Gastroesophageal sphincter (tissue), 4 donors: ENCODE data around the gene OR51F2. TPM values are rescaled to one million over a fixed set of nuclear protein-coding genes. Genes with fewer than 3 reads are reported as not detected.
"Not testable (repeated sequence)": the region's sequence is repeated elsewhere in the genome, so short reads cannot be mapped to it uniquely, and the experiment has no call there.

Experiments used
- ATAC-seq: fragments of 150-250 bp; one replicate; pipeline ENCODE4 v1.9.1; 2016; ENCODE audit warnings: mild to moderate bottlenecking, moderate library complexity
- H3K27ac ChIP-seq, 4 donors: fragments of 200-600 bp; sonication (generic) in 3 of 4; 1 replicate in 3 of 4; 2 replicates in 1 of 4; pipeline ENCODE4 v1.5.1; 2016 to 2019
- H3K27me3 ChIP-seq: fragments of 200-600 bp; sonication (generic); one replicate; pipeline ENCODE4 v1.5.1; 2019
- H3K36me3 ChIP-seq, 2 donors: fragments of 200-600 bp; sonication (generic); one replicate each; pipeline ENCODE4 v1.5.1; 2019; ENCODE audit warnings: control low read depth in 1 of 2
- H3K4me1 ChIP-seq, 3 donors: fragments of 200-600 bp; sonication (generic); 1 replicate in 2 of 3; 2 replicates in 1 of 3; pipeline ENCODE4 v1.5.1; 2016 to 2019; ENCODE audit warnings: control low read depth in 2 of 3
- H3K4me3 ChIP-seq, 2 donors: fragments of 200-600 bp; sonication (generic); one replicate each; pipeline ENCODE4 v1.5.1; 2019; ENCODE audit warnings: mild to moderate bottlenecking in 1 of 2, moderate library complexity in 1 of 2
- H3K9me3 ChIP-seq, 3 donors: fragments of 200-600 bp; sonication (generic); one replicate each; pipeline ENCODE4 v1.5.1; 2017 to 2019; ENCODE audit warnings: control low read depth in 2 of 3
- CTCF ChIP-seq, 4 experiments: fragments of 200-600 bp in 2 of 4; fragments of 450-650 bp in 2 of 4; sonication (generic) in 1 of 4; IDR thresholded peaks; one replicate each; pipeline ENCODE4 v1.5.1; 2017 to 2019; ENCODE audit warnings: antibody characterized with exemption in 4 of 4, mild to moderate bottlenecking in 2 of 4, moderate library complexity in 2 of 4
- EP300 ChIP-seq: sonication (generic); formaldehyde crosslinking; IDR thresholded peaks from one replicate; pipeline ENCODE4 v1.6.1; 2017; ENCODE audit warnings: antibody characterized with exemption, mild to moderate bottlenecking
- POLR2A ChIP-seq, 2 donors: fragments of 450-650 bp; IDR thresholded peaks; one replicate each; pipeline ENCODE4 v1.6.1; 2017; ENCODE audit warnings: antibody characterized with exemption in 2 of 2, mild to moderate bottlenecking in 2 of 2, moderate library complexity in 1 of 2
- POLR2AphosphoS5 ChIP-seq: sonication (generic); formaldehyde crosslinking; IDR thresholded peaks from one replicate; pipeline ENCODE4 v1.6.1; 2017; ENCODE audit warnings: antibody characterized with exemption
- WGBS, 2 donors: methylation state at CpG; one replicate each; pipeline ENCODE4 v1.1.5; 2018; ENCODE audit warnings: low coverage in 1 of 2; 5-methylcytosine and 5-hydroxymethylcytosine counted together
- total RNA-seq, 4 donors: library from RNA; depleted of rRNA; stranded (reverse); fragments of >200 nt; gene quantifications; one replicate each; pipeline ENCODE4 v1.1.0, GENCODE V29; 2016

Gene OR51F2
- total RNA-seq, result not detected

GRCh38 chr11:4821021-4821420 is at the start of gene OR51F2:
Gene OR51F2 (plus strand): TSS chr11:4821321. CDS start chr11:4821422, 101 bp downstream.
- TF ChIP-seq EP300 (no peak), POLR2A (IDR thresholded peaks at IDR 0.05) (no peak), CTCF (IDR thresholded peaks at IDR 0.05) (no peak), POLR2AphosphoS5 (no peak)
- ATAC-seq, result no peak
- Histone ChIP-seq H3K4me1 (no peaks in the 10 kb centered on the region), H3K4me3 (no peak within 1 kb of the TSS), H3K9me3 (no peaks in the 10 kb centered on the region), H3K36me3 (no peaks in the 10 kb centered on the region), H3K27me3 (no peaks in the 10 kb centered on the region), H3K27ac (no peak within 1 kb of the TSS)
- 63 to 100% methylated on average over 1 of the region's 1 CpG for WGBS, 2 donors

- Histone ChIP-seq H3K4me1 (no peaks in the 10 kb centered on the region), H3K27ac (no peak overlapping the region), H3K4me3 (no peak overlapping the region), H3K36me3 (no peaks in the 10 kb centered on the region), H3K27me3 (no peaks in the 10 kb centered on the region), H3K9me3 (no peaks in the 10 kb centered on the region)
- no peak for ATAC-seq
- TF ChIP-seq POLR2A (IDR thresholded peaks at IDR 0.05) (no peak), POLR2AphosphoS5 (no peak), CTCF (IDR thresholded peaks at IDR 0.05) (no peak), EP300 (no peak)
- whole genome bisulfite sequencing, 2 donors, result 56% methylated on average over 1 of the region's 1 CpG; no CpG with 5 or more reads in 1 of the 2 donors
Measured at GRCh38 chr11:4782454-4782853, 38.7 kb upstream of the OR51F2 start.

GRCh38 chr11:4797206-4797605 is 23.9 kb upstream of the OR51F2 start:
- Histone ChIP-seq H3K27ac (no peak overlapping the region), H3K9me3 (no peaks in the 10 kb centered on the region), H3K4me1 (no peaks in the 10 kb centered on the region), H3K27me3 (no peaks in the 10 kb centered on the region), H3K4me3 (no peak overlapping the region), H3K36me3 (no peaks in the 10 kb centered on the region)
- WGBS, 2 donors, result 29% methylated on average over 2 of the region's 2 CpGs; no CpG with 5 or more reads in 1 of the 2 donors
- ATAC-seq, result no peak
- no peak for TF ChIP-seq POLR2A (IDR thresholded peaks at IDR 0.05)
- TF ChIP-seq CTCF (IDR thresholded peaks at IDR 0.05), result no peak
- no peak for TF ChIP-seq POLR2AphosphoS5
- no peak for TF ChIP-seq EP300

- Histone ChIP-seq H3K36me3 (no peaks in the 10 kb centered on the region), H3K9me3 (no peaks in the 10 kb centered on the region), H3K27ac (no peak overlapping the region), H3K4me3 (no peak overlapping the region), H3K27me3 (no peaks in the 10 kb centered on the region), H3K4me1 (no peaks in the 10 kb centered on the region)
- TF ChIP-seq CTCF (IDR thresholded peaks at IDR 0.05), result no peak
- no peak for TF ChIP-seq POLR2AphosphoS5
- TF ChIP-seq EP300, result no peak
- ATAC-seq, result no peak
- 53 to 65% methylated on average over 3 to 6 of the region's 6 CpGs for WGBS, 2 donors
Measured at GRCh38 chr11:4798427-4799183, 22.5 kb upstream of the OR51F2 start.

- not testable (repeated sequence) for H3K27ac ChIP-seq, H3K27me3 ChIP-seq, H3K4me1 ChIP-seq, H3K36me3 ChIP-seq, H3K4me3 ChIP-seq, ATAC-seq, H3K9me3 ChIP-seq
- WGBS, 2 donors, result 86 to 96% methylated on average over 1 to 5 of the region's 5 CpGs
Measured at GRCh38 chr11:4801316-4801715, 19.8 kb upstream of the OR51F2 start.
